Measurements from ENCODE around the gene NELL1.

NELL1 gene

GRCh38 chr11:21446939-21447590 lies 777.7 kb downstream of the NELL1 start:
- DNase-seq, result no peak

GRCh38 chr11:21447871-21448270 lies 778.5 kb downstream of the NELL1 start:
- DNase-seq, result no peak

GRCh38 chr11:21456186-21456585 lies 786.8 kb downstream of the NELL1 start:
- no peak for DNase-seq

- DNase-seq, result no peak
Observed at GRCh38 chr11:21460082-21460481, 790.7 kb downstream of the NELL1 start.

GRCh38 chr11:21461701-21462100 lies 792.3 kb downstream of the NELL1 start:
- no peak for DNase-seq

- no peak for DNase-seq
Observed at GRCh38 chr11:21464601-21465193, 795.3 kb downstream of the NELL1 start.

- DNase-seq, result no peak
Observed at GRCh38 chr11:21465203-21465602, 795.8 kb downstream of the NELL1 start.

- no peak for DNase-seq
Observed at GRCh38 chr11:21465920-21466319, 796.5 kb downstream of the NELL1 start.

- DNase-seq, result no peak
Observed at GRCh38 chr11:21470521-21470920, 801.1 kb downstream of the NELL1 start.

- DNase-seq, result no peak
Observed at GRCh38 chr11:21472261-21472660, 802.9 kb downstream of the NELL1 start.

- no peak for DNase-seq
Observed at GRCh38 chr11:21474529-21474928, 805.1 kb downstream of the NELL1 start.

- no peak for DNase-seq
Observed at GRCh38 chr11:21475276-21475675, 805.9 kb downstream of the NELL1 start.

- no peak for DNase-seq
Observed at GRCh38 chr11:21476588-21476987, 807.2 kb downstream of the NELL1 start.

- no peak for DNase-seq
Observed at GRCh38 chr11:21480240-21480639, 810.9 kb downstream of the NELL1 start.

GRCh38 chr11:21481255-21481654 lies 811.9 kb downstream of the NELL1 start:
- no peak for DNase-seq

GRCh38 chr11:21484039-21484438 lies 814.7 kb downstream of the NELL1 start:
- no peak for DNase-seq

- no peak for DNase-seq
Observed at GRCh38 chr11:21485006-21485405, 815.6 kb downstream of the NELL1 start.

GRCh38 chr11:21485426-21485825 lies 816.0 kb downstream of the NELL1 start:
- no peak for DNase-seq

- no peak for DNase-seq
Observed at GRCh38 chr11:21489416-21490115, 820.2 kb downstream of the NELL1 start.

GRCh38 chr11:21492931-21493330 lies 823.5 kb downstream of the NELL1 start:
- DNase-seq, result no peak

GRCh38 chr11:21494946-21495345 lies 825.6 kb downstream of the NELL1 start:
- no peak for DNase-seq

GRCh38 chr11:21495879-21496278 lies 826.5 kb downstream of the NELL1 start:
- no peak for DNase-seq

GRCh38 chr11:21501245-21501644 lies 831.9 kb downstream of the NELL1 start:
- no peak for DNase-seq

- no peak for DNase-seq
Observed at GRCh38 chr11:21505070-21505469, 835.7 kb downstream of the NELL1 start.
